ENCODE data around the gene TMC5.

Gene TMC5

GRCh38 chr16:19474617-19475016 is 56.9 kb downstream of the TMC5 start:
- Mint-ChIP-seq H3K4me3 (no peak overlapping the region), H3K4me1 (no peaks in the 10 kb centered on the region), H3K36me3 (no peaks in the 10 kb centered on the region), H3K9me3 (no peaks in the 10 kb centered on the region), H3K27me3 (peaks cover 2% of the 10 kb centered on the region), H3K27ac (no peak overlapping the region)

DNA sequence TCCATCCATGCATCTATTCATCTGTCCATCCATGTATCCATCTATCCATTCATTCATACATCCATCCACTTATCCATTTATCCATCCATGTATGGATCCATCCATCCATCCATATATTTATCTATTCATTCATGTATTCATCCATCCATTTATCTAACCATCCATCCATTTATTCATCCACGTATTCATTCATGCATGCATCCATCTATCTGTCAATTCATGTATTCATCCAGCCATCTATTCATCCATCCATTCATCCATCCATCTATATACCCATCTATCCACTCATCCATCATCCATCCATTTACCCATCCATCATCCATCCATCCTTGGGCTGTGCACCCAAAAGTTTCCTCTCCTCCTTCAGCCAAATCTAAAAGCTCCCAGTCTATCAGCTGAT is 60.8 kb downstream of the TMC5 start:
- Mint-ChIP-seq H3K27ac (no peak overlapping the region), H3K4me3 (no peak overlapping the region), H3K9me3 (no peaks in the 10 kb centered on the region), H3K4me1 (no peaks in the 10 kb centered on the region), H3K27me3 (peaks cover 2% of the 10 kb centered on the region), H3K36me3 (no peaks in the 10 kb centered on the region)

- H3K27me3 Mint-ChIP-seq = peaks cover 2% of the 10 kb centered on the region
- H3K4me1 Mint-ChIP-seq = no peaks in the 10 kb centered on the region
- H3K9me3 Mint-ChIP-seq = no peaks in the 10 kb centered on the region
- no peak overlapping the region for H3K27ac Mint-ChIP-seq
- H3K4me3 Mint-ChIP-seq = no peak overlapping the region
- H3K36me3 Mint-ChIP-seq = no peaks in the 10 kb centered on the region
These were observed 61.6 kb downstream of the TMC5 start for GRCh38 chr16:19479302-19479721.

DNA sequence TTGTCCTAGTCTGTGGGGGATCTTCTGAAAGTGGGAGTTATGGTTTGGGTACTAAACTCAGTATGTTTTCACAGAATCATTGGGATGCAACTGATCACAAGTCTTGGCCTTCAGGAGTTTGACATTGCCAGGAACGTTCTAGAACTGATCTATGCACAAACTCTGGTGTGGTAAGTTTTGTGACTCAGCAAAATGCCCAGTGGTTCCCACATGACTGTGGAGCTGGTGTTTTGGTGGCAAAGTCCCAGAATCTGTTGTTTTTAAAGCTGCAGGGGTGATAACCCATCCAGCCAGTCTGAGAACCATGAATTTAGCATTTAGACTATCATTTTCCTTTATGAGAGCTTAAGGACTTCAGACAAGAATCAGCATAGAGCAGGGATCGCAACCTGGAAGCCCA is 63.6 kb downstream of the TMC5 start:
- Mint-ChIP-seq H3K27ac (no peak overlapping the region), H3K4me3 (no peak overlapping the region), H3K9me3 (no peaks in the 10 kb centered on the region), H3K4me1 (no peaks in the 10 kb centered on the region), H3K36me3 (no peaks in the 10 kb centered on the region), H3K27me3 (peaks cover 2% of the 10 kb centered on the region)

DNA sequence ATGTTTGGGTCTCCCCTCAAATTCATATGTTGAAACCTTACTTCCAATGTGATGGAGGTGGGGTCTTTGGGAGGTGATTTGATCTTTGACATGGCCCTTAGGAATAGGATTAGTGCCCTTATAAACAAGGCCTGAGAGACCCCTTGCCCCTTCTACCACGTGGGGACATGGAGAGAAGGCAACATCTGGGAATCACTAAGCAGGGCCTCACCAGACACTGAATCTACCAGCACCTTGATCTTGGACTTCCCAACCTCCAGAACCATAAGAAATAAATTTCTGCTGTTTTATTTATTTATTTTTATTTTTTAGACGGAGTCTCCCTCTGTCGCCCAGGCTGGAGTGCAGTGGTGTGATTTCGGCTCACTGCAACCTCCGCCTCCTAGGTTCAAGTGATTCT is 64.1 kb downstream of the TMC5 start:
- no peak overlapping the region for H3K4me3 Mint-ChIP-seq
- no peaks in the 10 kb centered on the region for H3K4me1 Mint-ChIP-seq
- H3K27ac Mint-ChIP-seq = no peak overlapping the region
- no peaks in the 10 kb centered on the region for H3K36me3 Mint-ChIP-seq
- no peaks in the 10 kb centered on the region for H3K9me3 Mint-ChIP-seq
- H3K27me3 Mint-ChIP-seq = peaks cover 2% of the 10 kb centered on the region

- Mint-ChIP-seq H3K9me3 (no peaks in the 10 kb centered on the region), H3K36me3 (no peaks in the 10 kb centered on the region), H3K27me3 (peaks cover 2% of the 10 kb centered on the region)
These were observed 64.6 kb downstream of the TMC5 start for GRCh38 chr16:19482291-19482690.

DNA sequence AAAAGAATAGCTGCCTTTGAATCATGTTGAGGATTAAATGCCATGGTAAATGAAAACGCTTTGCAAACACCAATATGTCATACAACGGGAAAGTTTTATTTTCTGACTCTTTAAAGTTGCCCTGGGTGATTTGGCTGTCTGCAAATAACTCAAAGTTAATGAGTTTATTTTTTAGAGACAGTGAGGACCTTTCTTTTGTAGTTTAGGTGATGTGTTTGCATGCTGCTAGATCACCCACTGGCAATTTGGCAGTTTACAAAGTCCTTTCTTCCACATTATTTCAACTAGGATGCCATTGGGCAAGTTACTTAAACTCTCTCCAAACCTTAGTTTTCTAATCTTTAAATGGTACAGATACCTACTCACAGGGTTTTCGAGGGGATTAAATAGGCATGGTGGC is 66.4 kb downstream of the TMC5 start:
- Mint-ChIP-seq H3K27ac (no peak overlapping the region), H3K4me1 (no peaks in the 10 kb centered on the region), H3K4me3 (no peak overlapping the region), H3K9me3 (no peaks in the 10 kb centered on the region), H3K27me3 (no peaks in the 10 kb centered on the region), H3K36me3 (no peaks in the 10 kb centered on the region)

More at GRCh38 chr16:19482291-19482690, 64.6 kb downstream of the TMC5 start:
- H3K4me1 Mint-ChIP-seq = no peaks in the 10 kb centered on the region
- H3K4me3 Mint-ChIP-seq = no peak overlapping the region
- no peak overlapping the region for H3K27ac Mint-ChIP-seq

- H3K27me3 Mint-ChIP-seq = no peaks in the 10 kb centered on the region
- H3K4me1 Mint-ChIP-seq = no peaks in the 10 kb centered on the region
These were observed 67.9 kb downstream of the TMC5 start for GRCh38 chr16:19485611-19486010.

DNA sequence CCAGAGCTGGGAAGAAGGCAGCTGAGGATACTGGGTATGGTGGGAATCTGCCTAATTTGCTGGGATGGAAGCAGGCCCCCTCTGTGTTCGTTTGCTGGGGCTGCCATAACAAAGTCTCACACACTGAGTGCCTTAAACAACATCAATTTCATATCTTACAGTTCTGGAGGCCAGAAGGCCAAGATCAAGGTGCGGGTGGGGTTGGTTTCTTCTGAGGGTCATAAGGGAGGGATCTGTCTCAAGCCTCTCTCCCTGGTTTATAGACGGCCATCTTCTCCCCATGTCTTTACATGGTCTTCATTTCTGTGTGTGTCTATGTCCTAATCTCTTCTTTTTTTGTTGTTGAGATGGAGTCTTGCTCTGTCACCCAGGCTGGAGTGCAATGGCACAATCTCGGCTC is 68.4 kb downstream of the TMC5 start:
- Mint-ChIP-seq H3K27ac (no peak overlapping the region), H3K4me1 (no peaks in the 10 kb centered on the region), H3K4me3 (no peak overlapping the region), H3K36me3 (no peaks in the 10 kb centered on the region), H3K9me3 (no peaks in the 10 kb centered on the region), H3K27me3 (no peaks in the 10 kb centered on the region)

More at GRCh38 chr16:19485611-19486010, 67.9 kb downstream of the TMC5 start:
- Mint-ChIP-seq H3K27ac (no peak overlapping the region), H3K9me3 (no peaks in the 10 kb centered on the region), H3K36me3 (no peaks in the 10 kb centered on the region), H3K4me3 (no peak overlapping the region)

DNA sequence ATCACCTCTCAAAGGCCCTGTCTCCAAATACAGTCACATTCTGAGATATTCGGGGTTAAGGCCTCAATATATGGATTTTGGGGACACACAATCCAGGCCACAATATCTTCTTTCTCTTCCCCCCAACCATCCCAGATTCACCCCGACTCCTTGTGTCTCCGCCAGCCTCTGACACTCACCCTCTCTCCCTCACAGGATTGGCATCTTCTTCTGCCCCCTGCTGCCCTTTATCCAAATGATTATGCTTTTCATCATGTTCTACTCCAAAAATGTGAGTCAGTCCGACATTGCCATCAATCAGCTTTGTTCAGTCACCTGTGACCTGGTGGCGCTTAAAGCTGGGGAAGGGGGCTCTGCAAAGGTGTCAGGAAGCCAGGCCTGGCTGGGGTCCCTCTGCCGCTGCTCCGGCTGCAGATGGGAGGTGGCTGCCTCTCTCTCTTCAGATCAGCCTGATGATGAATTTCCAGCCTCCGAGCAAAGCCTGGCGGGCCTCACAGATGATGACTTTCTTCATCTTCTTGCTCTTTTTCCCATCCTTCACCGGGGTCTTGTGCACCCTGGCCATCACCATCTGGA is 69.2 kb downstream of the TMC5 start:
- Mint-ChIP-seq H3K4me1 (no peaks in the 10 kb centered on the region), H3K27me3 (no peaks in the 10 kb centered on the region), H3K27ac (no peak overlapping the region)

GRCh38 chr16:19488213-19488640 is 70.5 kb downstream of the TMC5 start:
- no peaks in the 10 kb centered on the region for H3K4me1 Mint-ChIP-seq
- H3K9me3 Mint-ChIP-seq = no peaks in the 10 kb centered on the region
- no peak overlapping the region for H3K27ac Mint-ChIP-seq

More for the DNA sequence above, 69.2 kb downstream of the TMC5 start:
- Mint-ChIP-seq H3K36me3 (no peaks in the 10 kb centered on the region), H3K9me3 (no peaks in the 10 kb centered on the region), H3K4me3 (no peak overlapping the region)

GRCh38 chr16:19490619-19491018 is 72.9 kb downstream of the TMC5 start:
- Mint-ChIP-seq H3K9me3 (no peaks in the 10 kb centered on the region), H3K4me3 (no peak overlapping the region), H3K4me1 (peaks cover 9% of the 10 kb centered on the region), H3K36me3 (no peaks in the 10 kb centered on the region), H3K27me3 (no peaks in the 10 kb centered on the region), H3K27ac (no peak overlapping the region)

More at GRCh38 chr16:19488213-19488640, 70.5 kb downstream of the TMC5 start:
- H3K27me3 Mint-ChIP-seq = no peaks in the 10 kb centered on the region
- no peak overlapping the region for H3K4me3 Mint-ChIP-seq
- no peaks in the 10 kb centered on the region for H3K36me3 Mint-ChIP-seq

DNA sequence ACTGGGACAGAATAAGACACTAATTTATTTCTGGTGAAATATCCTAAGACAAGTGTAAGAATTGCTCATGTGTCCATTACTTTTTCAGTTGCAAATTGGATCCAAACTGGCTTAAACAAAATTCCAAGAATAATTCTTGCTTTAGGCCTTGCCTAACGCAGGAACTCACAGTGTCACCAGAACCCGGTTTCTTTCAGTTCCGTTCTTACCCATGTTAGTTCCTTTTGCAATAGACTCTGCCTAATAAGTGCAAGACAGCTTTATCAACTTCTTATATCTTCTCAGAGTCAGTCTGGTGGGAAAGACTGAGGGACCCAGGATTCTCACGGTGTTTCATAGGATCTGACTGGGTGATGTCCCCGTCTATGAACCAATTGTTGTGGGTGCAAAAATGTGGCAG is 79.5 kb downstream of the TMC5 start:
- Mint-ChIP-seq H3K4me1 (peaks cover 9% of the 10 kb centered on the region), H3K4me3 (no peak overlapping the region), H3K36me3 (peaks cover 3% of the 10 kb centered on the region), H3K27me3 (no peaks in the 10 kb centered on the region), H3K9me3 (no peaks in the 10 kb centered on the region), H3K27ac (no peak overlapping the region)

DNA sequence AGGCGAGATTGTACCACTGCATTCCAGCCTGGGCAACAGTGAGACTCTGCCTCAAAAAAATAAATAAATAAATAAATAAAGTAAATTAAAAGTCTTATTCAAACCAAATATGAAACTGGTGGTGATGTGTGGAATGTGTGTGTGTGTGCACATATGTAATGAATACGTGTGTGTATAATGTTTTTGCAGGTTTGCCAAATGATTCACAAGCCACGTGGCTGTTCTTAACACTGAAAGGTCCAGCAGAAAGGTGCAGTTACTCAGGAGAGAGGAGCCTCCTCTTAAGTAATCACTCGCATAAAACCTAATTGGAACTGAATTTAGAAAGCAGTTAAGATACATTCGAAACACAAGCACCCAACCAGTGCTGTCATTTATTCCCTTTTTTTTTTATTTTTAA is 81.3 kb downstream of the TMC5 start:
- Mint-ChIP-seq H3K9me3 (no peaks in the 10 kb centered on the region), H3K4me3 (no peak overlapping the region), H3K27ac (no peak overlapping the region), H3K27me3 (no peaks in the 10 kb centered on the region), H3K4me1 (peaks cover 3% of the 10 kb centered on the region), H3K36me3 (peaks cover 9% of the 10 kb centered on the region)

- no peak overlapping the region for H3K4me3 Mint-ChIP-seq
- no peaks in the 10 kb centered on the region for H3K4me1 Mint-ChIP-seq
- peaks cover 12% of the 10 kb centered on the region for H3K36me3 Mint-ChIP-seq
- H3K27me3 Mint-ChIP-seq = no peaks in the 10 kb centered on the region
- no peak overlapping the region for H3K27ac Mint-ChIP-seq
- H3K9me3 Mint-ChIP-seq = no peaks in the 10 kb centered on the region
These were observed 81.8 kb downstream of the TMC5 start for GRCh38 chr16:19499481-19499880.

GRCh38 chr16:19502395-19503131 is 84.9 kb downstream of the TMC5 start:
- Mint-ChIP-seq H3K9me3 (no peaks in the 10 kb centered on the region), H3K36me3 (peaks cover 18% of the 10 kb centered on the region), H3K27ac (no peak overlapping the region)

More at GRCh38 chr16:19502395-19503131, 84.9 kb downstream of the TMC5 start:
- Mint-ChIP-seq H3K4me3 (no peak overlapping the region), H3K27me3 (no peaks in the 10 kb centered on the region), H3K4me1 (no peaks in the 10 kb centered on the region)
